CD4-positive, alpha-beta T cell treated with Interleukin-12 subunit alpha and Interleukin-12 subunit beta, for 1 hour (primary cell): ENCODE measurements around the gene CUX1.

Experiments used
- DNase-seq: peaks from one replicate; pipeline ENCODE4 v3.0.0-alpha.2; 2020

Gene CUX1

GRCh38 chr7:101898106-101898505, 80.7 kb downstream of the CUX1 start:
- no peak for DNase-seq

- DNase-seq: no peak
Observed at GRCh38 chr7:101899616-101900015, 82.2 kb downstream of the CUX1 start.

GRCh38 chr7:101900103-101900502, 82.7 kb downstream of the CUX1 start:
- DNase-seq: no peak

- DNase-seq: no peak
Observed at GRCh38 chr7:101901661-101902491, 84.5 kb downstream of the CUX1 start.

GRCh38 chr7:101902680-101903514, 85.5 kb downstream of the CUX1 start:
- no peak for DNase-seq

- no peak for DNase-seq
Observed at GRCh38 chr7:101903515-101903868, 86.1 kb downstream of the CUX1 start.

- DNase-seq: no peak
Observed at GRCh38 chr7:101904019-101904418, 86.6 kb downstream of the CUX1 start.

GRCh38 chr7:101905203-101905865, 87.9 kb downstream of the CUX1 start:
- DNase-seq: no peak

- DNase-seq: no peak
Observed at GRCh38 chr7:101906291-101907240, 89.1 kb downstream of the CUX1 start.

- no peak for DNase-seq
Observed at GRCh38 chr7:101910991-101911799, 93.8 kb downstream of the CUX1 start.

GRCh38 chr7:101911800-101912715, 94.6 kb downstream of the CUX1 start:
- DNase-seq: no peak

- DNase-seq: no peak
Observed at GRCh38 chr7:101912716-101913110, 95.3 kb downstream of the CUX1 start.

GRCh38 chr7:101913247-101913721, 95.9 kb downstream of the CUX1 start:
- no peak for DNase-seq

GRCh38 chr7:101913851-101914250, 96.4 kb downstream of the CUX1 start:
- DNase-seq: no peak

GRCh38 chr7:101915000-101915399, 97.6 kb downstream of the CUX1 start:
- DNase-seq: no peak

- no peak for DNase-seq
Observed at GRCh38 chr7:101916041-101916800, 98.8 kb downstream of the CUX1 start.

- DNase-seq: no peak
Observed at GRCh38 chr7:101916876-101917275, 99.5 kb downstream of the CUX1 start.

GRCh38 chr7:101917566-101917965, 100.1 kb downstream of the CUX1 start:
- DNase-seq: no peak

- DNase-seq: no peak
Observed at GRCh38 chr7:101918426-101918825, 101.0 kb downstream of the CUX1 start.
